ENCODE data around the gene PDIA5.
"Not testable (repeated sequence)": the region's sequence is repeated elsewhere in the genome, so short reads cannot be mapped to it uniquely, and the experiment has no call there.

Gene PDIA5

GRCh38 chr3:123151251-123151705, 84.5 kb downstream of the PDIA5 start:
- DNase-seq = no peak

- DNase-seq = not testable (repeated sequence)
Observed at GRCh38 chr3:123151853-123152420, 85.1 kb downstream of the PDIA5 start.

GRCh38 chr3:123152687-123153086, 85.9 kb downstream of the PDIA5 start:
- DNase-seq = no peak

GRCh38 chr3:123153125-123154019, 86.5 kb downstream of the PDIA5 start:
- DNase-seq = no peak

GRCh38 chr3:123154020-123154985, 87.5 kb downstream of the PDIA5 start:
- DNase-seq = no peak

- DNase-seq = no peak
Observed at GRCh38 chr3:123155471-123156011, 88.7 kb downstream of the PDIA5 start.

- no peak for DNase-seq
Observed at GRCh38 chr3:123156276-123156995, 89.6 kb downstream of the PDIA5 start.

- DNase-seq = no peak
Observed at GRCh38 chr3:123157209-123157597, 90.4 kb downstream of the PDIA5 start.

GRCh38 chr3:123157598-123158287, 90.9 kb downstream of the PDIA5 start:
- DNase-seq = peak; percentile 52

GRCh38 chr3:123158330-123158729, 91.5 kb downstream of the PDIA5 start:
- DNase-seq = no peak

- DNase-seq = no peak
Observed at GRCh38 chr3:123158899-123159390, 92.1 kb downstream of the PDIA5 start.

- DNase-seq = no peak
Observed at GRCh38 chr3:123159926-123160635, 93.3 kb downstream of the PDIA5 start.

- no peak for DNase-seq
Observed at GRCh38 chr3:123161167-123161566, 94.3 kb downstream of the PDIA5 start.

- no peak for DNase-seq
Observed at GRCh38 chr3:123163141-123163540, 96.3 kb downstream of the PDIA5 start.

- no peak for DNase-seq
Observed at GRCh38 chr3:123165163-123165562, 98.3 kb downstream of the PDIA5 start.

- no peak for DNase-seq
Observed at GRCh38 chr3:123167686-123168085, 100.9 kb downstream of the PDIA5 start.

GRCh38 chr3:123168122-123168521, 101.3 kb downstream of the PDIA5 start:
- no peak for DNase-seq

GRCh38 chr3:123168605-123169004, 101.8 kb downstream of the PDIA5 start:
- DNase-seq = no peak

GRCh38 chr3:123169492-123169929, 102.7 kb downstream of the PDIA5 start:
- no peak for DNase-seq

- no peak for DNase-seq
Observed at GRCh38 chr3:123169930-123170329, 103.1 kb downstream of the PDIA5 start.

- no peak for DNase-seq
Observed at GRCh38 chr3:123180791-123181190, 114.0 kb downstream of the PDIA5 start.

Data from NCI-H146 (cell line).